Gastroesophageal sphincter (tissue), 4 donors: ENCODE measurements around the gene MTX1. TPM values are rescaled to one million over a fixed set of nuclear protein-coding genes. Genes with fewer than 3 reads are reported as not detected.
A peak's percentile ranks its signal among the peaks of the same experiment; 100 is the strongest.
"Not testable (repeated sequence)": the region's sequence is repeated elsewhere in the genome, so short reads cannot be mapped to it uniquely, and the experiment has no call there.

ENCODE experiments used
- ATAC-seq: fragments of 150-250 bp; one replicate; pipeline ENCODE4 v1.9.1; 2016; ENCODE audit warnings: mild to moderate bottlenecking, moderate library complexity
- H3K27ac ChIP-seq, 4 donors: fragments of 200-600 bp; sonication (generic) in 3 of 4; 1 replicate in 3 of 4; 2 replicates in 1 of 4; pipeline ENCODE4 v1.5.1; 2016 to 2019
- H3K27me3 ChIP-seq: fragments of 200-600 bp; sonication (generic); one replicate; pipeline ENCODE4 v1.5.1; 2019
- H3K36me3 ChIP-seq, 2 donors: fragments of 200-600 bp; sonication (generic); one replicate each; pipeline ENCODE4 v1.5.1; 2019; ENCODE audit warnings: control low read depth in 1 of 2
- H3K4me1 ChIP-seq, 3 donors: fragments of 200-600 bp; sonication (generic); 1 replicate in 2 of 3; 2 replicates in 1 of 3; pipeline ENCODE4 v1.5.1; 2016 to 2019; ENCODE audit warnings: control low read depth in 2 of 3
- H3K4me3 ChIP-seq, 2 donors: fragments of 200-600 bp; sonication (generic); one replicate each; pipeline ENCODE4 v1.5.1; 2019; ENCODE audit warnings: mild to moderate bottlenecking in 1 of 2, moderate library complexity in 1 of 2
- H3K9me3 ChIP-seq, 3 donors: fragments of 200-600 bp; sonication (generic); one replicate each; pipeline ENCODE4 v1.5.1; 2017 to 2019; ENCODE audit warnings: control low read depth in 2 of 3
- CTCF ChIP-seq, 4 experiments: fragments of 200-600 bp in 2 of 4; fragments of 450-650 bp in 2 of 4; sonication (generic) in 1 of 4; IDR thresholded peaks; one replicate each; pipeline ENCODE4 v1.5.1; 2017 to 2019; ENCODE audit warnings: antibody characterized with exemption in 4 of 4, mild to moderate bottlenecking in 2 of 4, moderate library complexity in 2 of 4
- EP300 ChIP-seq: sonication (generic); formaldehyde crosslinking; IDR thresholded peaks from one replicate; pipeline ENCODE4 v1.6.1; 2017; ENCODE audit warnings: antibody characterized with exemption, mild to moderate bottlenecking
- POLR2A ChIP-seq, 2 donors: fragments of 450-650 bp; IDR thresholded peaks; one replicate each; pipeline ENCODE4 v1.6.1; 2017; ENCODE audit warnings: antibody characterized with exemption in 2 of 2, mild to moderate bottlenecking in 2 of 2, moderate library complexity in 1 of 2
- POLR2AphosphoS5 ChIP-seq: sonication (generic); formaldehyde crosslinking; IDR thresholded peaks from one replicate; pipeline ENCODE4 v1.6.1; 2017; ENCODE audit warnings: antibody characterized with exemption
- WGBS, 2 donors: methylation state at CpG; one replicate each; pipeline ENCODE4 v1.1.5; 2018; ENCODE audit warnings: low coverage in 1 of 2; 5-methylcytosine and 5-hydroxymethylcytosine counted together
- total RNA-seq, 4 donors: library from RNA; depleted of rRNA; stranded (reverse); fragments of >200 nt; gene quantifications; one replicate each; pipeline ENCODE4 v1.1.0, GENCODE V29; 2016

MTX1 gene
- total RNA-seq, 4 donors from 2014 or later, result 28.3 to 36.0 (median 32.6) TPM

GRCh38 chr1:155218854-155219591 lies 10.5 kb downstream of the MTX1 start:
- no peaks in the 10 kb centered on the region for H3K9me3 ChIP-seq
- H3K27me3 ChIP-seq, result no peaks in the 10 kb centered on the region
- peak overlapping the region; percentile 11 to 25 for H3K4me3 ChIP-seq
- H3K36me3 ChIP-seq, result peaks cover 0 to 16% of the 10 kb centered on the region in 2 donors
- H3K4me1 ChIP-seq, result peaks cover 0 to 9% (median 0%) of the 10 kb centered on the region in 3 donors
- WGBS, 2 donors, result 35 to 38% methylated on average over 7 of the region's 7 CpGs
- TF ChIP-seq POLR2AphosphoS5 (no peak), POLR2A (IDR thresholded peaks at IDR 0.05) (no peak), EP300 (no peak), CTCF (IDR thresholded peaks at IDR 0.05) (no peak)
- peak overlapping the region in 1 of 4 donors; percentile 32 for H3K27ac ChIP-seq
- peak; percentile 60 for ATAC-seq

- 0 to 14% methylated on average over 1 of the region's 1 CpG for WGBS, 2 donors
- Histone ChIP-seq H3K4me3 (no peak overlapping the region), H3K9me3 (no peaks in the 10 kb centered on the region), H3K27me3 (no peaks in the 10 kb centered on the region), H3K36me3 (peaks cover 0 to 14% of the 10 kb centered on the region in 2 donors), H3K27ac (peak overlapping the region in 1 of 4 donors; percentile 32), H3K4me1 (peaks cover 0 to 9% (median 0%) of the 10 kb centered on the region in 3 donors)
- ATAC-seq, result no peak
- TF ChIP-seq POLR2AphosphoS5 (no peak), POLR2A (IDR thresholded peaks at IDR 0.05) (no peak), EP300 (no peak), CTCF (IDR thresholded peaks at IDR 0.05) (no peak)
These were observed 11.1 kb downstream of the MTX1 start for GRCh38 chr1:155219592-155220031.

- ATAC-seq, H3K4me3 ChIP-seq, H3K36me3 ChIP-seq, H3K27ac ChIP-seq, H3K27me3 ChIP-seq, H3K9me3 ChIP-seq: not testable (repeated sequence)
- H3K4me1 ChIP-seq, result peaks cover 0 to 16% (median 0%) of the 10 kb centered on the region in 3 donors
- WGBS, 2 donors, result 90 to 92% methylated on average over 2 to 9 of the region's 10 CpGs
These were observed 11.9 kb downstream of the MTX1 start for GRCh38 chr1:155220211-155220965.

GRCh38 chr1:155223047-155223446 lies 14.6 kb downstream of the MTX1 start:
- 53 to 94% methylated on average over 1 to 6 of the region's 7 CpGs for WGBS, 2 donors
- TF ChIP-seq POLR2AphosphoS5, result no peak
- no peak overlapping the region for H3K4me3 ChIP-seq
- no peaks in the 10 kb centered on the region for H3K36me3 ChIP-seq
- H3K27me3 ChIP-seq, result no peaks in the 10 kb centered on the region
- H3K9me3 ChIP-seq, result no peaks in the 10 kb centered on the region
- H3K27ac ChIP-seq, result no peak overlapping the region
- peaks cover 0 to 35% (median 8%) of the 10 kb centered on the region in 3 donors for H3K4me1 ChIP-seq
- ATAC-seq, result no peak

GRCh38 chr1:155225404-155225759 lies 16.9 kb downstream of the MTX1 start:
- WGBS, 2 donors, result 92% methylated on average over 5 of the region's 8 CpGs; no CpG with 5 or more reads in 1 of the 2 donors
- Histone ChIP-seq H3K27ac (peak overlapping the region in 2 of 4 donors; percentile 22 to 90), H3K4me1 (peaks cover 0 to 30% (median 8%) of the 10 kb centered on the region in 3 donors)
- H3K4me3 ChIP-seq, H3K9me3 ChIP-seq, H3K27me3 ChIP-seq, H3K36me3 ChIP-seq, ATAC-seq: not testable (repeated sequence)

- no peaks in the 10 kb centered on the region for H3K9me3 ChIP-seq
- H3K4me1 ChIP-seq, result peaks cover 0 to 32% (median 9%) of the 10 kb centered on the region in 3 donors
- no peaks in the 10 kb centered on the region for H3K27me3 ChIP-seq
- peak overlapping the region; percentile 86 to 90 (median 89) for H3K27ac ChIP-seq
- TF ChIP-seq EP300 (no peak), CTCF (IDR thresholded peaks at IDR 0.05) (peak in 3 of 4 experiments; percentile 60 to 76 (median 69))
- WGBS, 2 donors, result 1 to 2% methylated on average over 7 of the region's 7 CpGs
- H3K4me3 ChIP-seq, result peak overlapping the region; percentile 53 to 65
- no peaks in the 10 kb centered on the region for H3K36me3 ChIP-seq
- peak; percentile 35 for ATAC-seq
These were observed 17.9 kb downstream of the MTX1 start for GRCh38 chr1:155226188-155226909.
